ENCODE results near the gene DUSP9.

DUSP9 gene

DNA sequence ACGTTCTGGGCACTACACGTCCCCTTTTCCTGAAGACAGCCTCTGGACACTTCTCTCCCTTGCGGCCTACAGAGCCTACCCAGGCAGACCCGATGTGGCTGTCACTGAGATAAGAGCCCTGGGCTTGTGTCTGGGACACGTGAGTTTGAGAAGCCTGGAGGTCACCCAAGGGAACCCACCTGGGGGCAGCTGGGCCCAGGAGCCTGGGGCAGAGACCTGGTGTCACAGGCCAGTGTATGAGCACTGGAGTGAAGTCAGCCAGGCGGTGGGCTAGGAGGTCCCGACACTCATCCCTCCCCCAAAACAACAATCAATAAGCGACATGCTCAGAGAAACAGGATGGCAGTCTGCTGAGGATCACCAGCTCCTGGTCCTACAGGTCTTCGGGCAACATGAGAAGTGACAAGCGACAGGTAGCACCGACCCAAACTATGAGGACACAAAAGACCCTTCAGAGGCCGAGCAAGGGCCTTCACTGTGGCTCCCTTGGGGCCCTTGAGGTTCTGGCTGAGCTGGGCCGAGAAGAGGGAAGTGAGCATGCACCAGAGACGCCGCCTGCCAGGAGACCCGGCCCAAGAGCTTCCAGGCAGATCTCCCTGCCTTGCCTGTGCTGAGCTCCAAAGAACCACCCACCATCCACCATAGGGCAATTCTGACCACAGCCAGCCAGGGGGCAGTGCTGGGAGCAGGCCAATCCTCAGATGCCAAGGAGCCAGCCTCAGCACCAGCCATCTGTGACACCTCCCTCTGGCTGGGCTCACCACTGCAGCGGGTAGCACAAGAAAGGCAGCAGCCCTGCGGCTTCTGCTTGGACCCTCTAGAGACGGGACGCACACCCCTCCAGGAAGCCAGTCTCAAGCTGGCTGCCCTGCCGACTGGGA lies 11.0 kb upstream of the DUSP9 start:
- Histone ChIP-seq H3K4me3 (ENCODE audit: low read length in 2 of 2) (no peak overlapping the region), H3K9ac (ENCODE audit: low read depth in 1 of 2, low read length in 2 of 2) (no peak overlapping the region), H3K4me1 (ENCODE audit: control insufficient read depth in 2 of 2, insufficient read depth in 2 of 2, low read length in 2 of 2) (no peaks in the 10 kb centered on the region), H3K9me3 (ENCODE audit: control insufficient read depth in 2 of 2, low read length in 2 of 2) (peaks cover 0 to 5% of the 10 kb centered on the region in 2 donors), H3K27ac (ENCODE audit: low read depth in 2 of 2, low read length in 2 of 2) (no peak overlapping the region), H3K27me3 (ENCODE audit: control insufficient read depth in 2 of 2, insufficient read depth in 2 of 2, low read length in 2 of 2) (peaks cover 5 to 9% of the 10 kb centered on the region in 2 donors), H3K36me3 (ENCODE audit: control insufficient read depth in 2 of 2, insufficient read depth in 2 of 2, low read length in 2 of 2) (no peaks in the 10 kb centered on the region)

- no peaks in the 10 kb centered on the region for H3K4me1 ChIP-seq (ENCODE audit: control insufficient read depth in 2 of 2, insufficient read depth in 2 of 2, low read length in 2 of 2)
- H3K27ac ChIP-seq (ENCODE audit: low read depth in 2 of 2, low read length in 2 of 2): no peak overlapping the region
- H3K36me3 ChIP-seq (ENCODE audit: control insufficient read depth in 2 of 2, insufficient read depth in 2 of 2, low read length in 2 of 2): no peaks in the 10 kb centered on the region
- no peak overlapping the region for H3K9ac ChIP-seq (ENCODE audit: low read depth in 1 of 2, low read length in 2 of 2)
- H3K9me3 ChIP-seq (ENCODE audit: control insufficient read depth in 2 of 2, low read length in 2 of 2): no peaks in the 10 kb centered on the region
- H3K27me3 ChIP-seq (ENCODE audit: control insufficient read depth in 2 of 2, insufficient read depth in 2 of 2, low read length in 2 of 2): peaks cover 9% of the 10 kb centered on the region in 2 donors
- no peak overlapping the region for H3K4me3 ChIP-seq (ENCODE audit: low read length in 2 of 2)
These were observed 10.3 kb upstream of the DUSP9 start for GRCh38 chrX:153636716-153637115.

- Histone ChIP-seq H3K4me3 (ENCODE audit: low read length in 2 of 2) (no peak overlapping the region), H3K4me1 (ENCODE audit: control insufficient read depth in 2 of 2, insufficient read depth in 2 of 2, low read length in 2 of 2) (no peaks in the 10 kb centered on the region), H3K36me3 (ENCODE audit: control insufficient read depth in 2 of 2, insufficient read depth in 2 of 2, low read length in 2 of 2) (no peaks in the 10 kb centered on the region), H3K27me3 (ENCODE audit: control insufficient read depth in 2 of 2, insufficient read depth in 2 of 2, low read length in 2 of 2) (peaks cover 9% of the 10 kb centered on the region in 2 donors), H3K27ac (ENCODE audit: low read depth in 2 of 2, low read length in 2 of 2) (no peak overlapping the region), H3K9ac (ENCODE audit: low read depth in 1 of 2, low read length in 2 of 2) (no peak overlapping the region), H3K9me3 (ENCODE audit: control insufficient read depth in 2 of 2, low read length in 2 of 2) (no peaks in the 10 kb centered on the region)
These were observed 9.6 kb upstream of the DUSP9 start for GRCh38 chrX:153637121-153638040.

DNA sequence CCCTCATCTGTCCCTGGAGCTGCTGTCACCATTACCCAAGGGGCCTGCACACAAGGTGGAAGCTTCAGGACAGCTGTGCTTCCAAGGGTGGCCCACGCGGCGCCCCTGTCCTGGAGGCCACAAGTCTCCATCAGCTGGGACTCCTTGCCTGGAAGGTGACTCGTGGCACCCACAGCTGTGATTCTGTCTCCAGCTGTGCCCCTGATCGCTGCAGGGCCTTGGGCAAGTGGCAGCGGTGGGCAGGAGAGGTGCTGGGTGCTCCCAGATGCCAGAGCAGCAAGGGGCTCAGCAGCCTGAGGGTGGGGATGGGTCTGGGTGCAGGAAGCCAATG lies 9.0 kb upstream of the DUSP9 start:
- no peaks in the 10 kb centered on the region for H3K4me1 ChIP-seq (ENCODE audit: control insufficient read depth in 2 of 2, insufficient read depth in 2 of 2, low read length in 2 of 2)
- H3K4me3 ChIP-seq (ENCODE audit: low read length in 2 of 2): no peak overlapping the region
- H3K9me3 ChIP-seq (ENCODE audit: control insufficient read depth in 2 of 2, low read length in 2 of 2): no peaks in the 10 kb centered on the region
- no peak overlapping the region for H3K27ac ChIP-seq (ENCODE audit: low read depth in 2 of 2, low read length in 2 of 2)
- no peaks in the 10 kb centered on the region for H3K36me3 ChIP-seq (ENCODE audit: control insufficient read depth in 2 of 2, insufficient read depth in 2 of 2, low read length in 2 of 2)
- H3K9ac ChIP-seq (ENCODE audit: low read depth in 1 of 2, low read length in 2 of 2): no peak overlapping the region
- H3K27me3 ChIP-seq (ENCODE audit: control insufficient read depth in 2 of 2, insufficient read depth in 2 of 2, low read length in 2 of 2): peaks cover 13 to 14% of the 10 kb centered on the region in 2 donors

- Histone ChIP-seq H3K9me3 (ENCODE audit: control insufficient read depth in 2 of 2, low read length in 2 of 2) (no peaks in the 10 kb centered on the region), H3K27me3 (ENCODE audit: control insufficient read depth in 2 of 2, insufficient read depth in 2 of 2, low read length in 2 of 2) (peaks cover 13 to 17% of the 10 kb centered on the region in 2 donors), H3K9ac (ENCODE audit: low read depth in 1 of 2, low read length in 2 of 2) (no peak overlapping the region), H3K27ac (ENCODE audit: low read depth in 2 of 2, low read length in 2 of 2) (no peak overlapping the region), H3K36me3 (ENCODE audit: control insufficient read depth in 2 of 2, insufficient read depth in 2 of 2, low read length in 2 of 2) (no peaks in the 10 kb centered on the region), H3K4me1 (ENCODE audit: control insufficient read depth in 2 of 2, insufficient read depth in 2 of 2, low read length in 2 of 2) (peaks cover 0 to under 1% of the 10 kb centered on the region in 2 donors), H3K4me3 (ENCODE audit: low read length in 2 of 2) (no peak overlapping the region)
These were observed 8.4 kb upstream of the DUSP9 start for GRCh38 chrX:153638436-153639176.

DNA sequence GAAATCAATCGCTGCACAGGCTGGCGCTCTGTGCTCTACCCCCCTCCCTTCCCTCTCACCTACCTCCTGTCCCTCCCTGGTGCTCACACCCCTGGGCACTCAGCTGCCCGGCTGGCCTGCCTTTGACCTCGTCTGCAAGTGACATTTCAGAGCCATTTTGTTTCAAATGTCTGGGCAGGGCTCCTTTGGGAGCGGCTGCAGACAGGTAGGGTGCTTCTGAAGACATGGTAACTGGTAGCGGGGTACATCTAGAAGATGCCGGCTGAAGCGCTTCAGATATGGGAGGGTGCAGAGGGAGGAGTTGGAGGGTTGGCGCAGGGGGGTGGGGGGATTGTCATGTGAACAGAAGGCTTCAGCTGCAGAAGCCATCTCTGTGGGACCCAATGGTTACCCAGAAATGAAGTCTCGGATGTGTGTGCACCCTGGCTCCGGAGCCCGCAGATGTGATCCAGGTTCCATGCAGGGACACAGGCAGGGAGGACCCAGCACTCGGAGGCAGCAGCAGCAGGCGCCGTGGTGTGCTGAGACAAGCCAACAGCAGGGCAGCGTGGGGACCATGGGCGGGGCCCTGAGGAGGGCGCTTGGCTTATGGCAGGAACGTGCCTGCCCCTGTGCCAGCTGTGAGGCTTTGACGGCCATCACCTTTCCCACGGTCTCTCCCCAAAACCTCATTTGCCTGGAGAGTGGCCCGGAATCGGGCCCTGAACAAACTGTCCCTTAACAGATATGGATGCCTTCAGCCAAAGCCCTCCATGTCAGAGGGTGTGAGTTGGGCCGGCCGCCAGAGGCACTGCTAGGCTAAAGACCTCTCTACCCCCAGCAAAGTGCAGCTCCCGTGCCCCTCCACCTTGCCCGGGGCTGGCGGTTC lies 7.6 kb upstream of the DUSP9 start:
- H3K9ac ChIP-seq (ENCODE audit: low read depth in 1 of 2, low read length in 2 of 2): no peak overlapping the region
- H3K27me3 ChIP-seq (ENCODE audit: control insufficient read depth in 2 of 2, insufficient read depth in 2 of 2, low read length in 2 of 2): peaks cover 13 to 21% of the 10 kb centered on the region in 2 donors
- no peaks in the 10 kb centered on the region for H3K36me3 ChIP-seq (ENCODE audit: control insufficient read depth in 2 of 2, insufficient read depth in 2 of 2, low read length in 2 of 2)
- peaks cover 0 to 4% of the 10 kb centered on the region in 2 donors for H3K4me1 ChIP-seq (ENCODE audit: control insufficient read depth in 2 of 2, insufficient read depth in 2 of 2, low read length in 2 of 2)
- H3K9me3 ChIP-seq (ENCODE audit: control insufficient read depth in 2 of 2, low read length in 2 of 2): no peaks in the 10 kb centered on the region
- no peak overlapping the region for H3K4me3 ChIP-seq (ENCODE audit: low read length in 2 of 2)
- no peak overlapping the region for H3K27ac ChIP-seq (ENCODE audit: low read depth in 2 of 2, low read length in 2 of 2)

DNA sequence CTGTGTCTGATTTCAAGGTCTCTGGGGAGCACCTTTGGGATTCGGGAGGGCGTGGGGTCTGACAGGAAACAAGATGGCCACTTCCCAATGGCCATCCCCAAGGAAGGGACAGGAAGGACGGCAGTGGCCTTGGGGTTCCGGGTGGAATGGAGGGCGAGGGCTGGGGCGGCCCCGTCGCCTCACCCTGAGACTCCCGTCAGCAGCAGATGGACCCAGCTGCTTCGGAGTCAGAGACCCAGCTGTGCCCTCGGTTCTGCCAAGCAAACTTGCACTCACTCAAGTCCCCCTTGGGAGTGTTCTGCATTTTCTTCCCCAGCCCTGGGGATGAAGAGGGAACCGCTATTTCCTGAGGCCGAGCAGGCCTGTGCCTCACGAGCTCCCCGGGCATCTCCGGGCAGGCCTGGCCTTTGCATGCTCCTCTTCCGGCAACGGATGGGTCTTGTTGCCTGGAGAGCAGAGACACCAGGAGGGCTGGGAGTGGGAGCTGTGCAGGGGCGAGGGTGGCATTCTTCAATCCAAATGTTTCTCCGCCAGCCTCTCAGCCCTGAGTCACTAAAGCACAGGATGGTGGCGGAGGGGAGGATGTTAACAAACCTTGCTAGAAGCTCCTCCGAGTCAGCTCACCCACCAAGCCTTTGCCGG lies 6.8 kb upstream of the DUSP9 start:
- H3K9ac ChIP-seq (ENCODE audit: low read depth in 1 of 2, low read length in 2 of 2): no peak overlapping the region
- H3K36me3 ChIP-seq (ENCODE audit: control insufficient read depth in 2 of 2, insufficient read depth in 2 of 2, low read length in 2 of 2): no peaks in the 10 kb centered on the region
- H3K4me3 ChIP-seq (ENCODE audit: low read length in 2 of 2): no peak overlapping the region
- peaks cover 0 to 4% of the 10 kb centered on the region in 2 donors for H3K4me1 ChIP-seq (ENCODE audit: control insufficient read depth in 2 of 2, insufficient read depth in 2 of 2, low read length in 2 of 2)
- H3K27me3 ChIP-seq (ENCODE audit: control insufficient read depth in 2 of 2, insufficient read depth in 2 of 2, low read length in 2 of 2): peaks cover 14 to 27% of the 10 kb centered on the region in 2 donors
- no peaks in the 10 kb centered on the region for H3K9me3 ChIP-seq (ENCODE audit: control insufficient read depth in 2 of 2, low read length in 2 of 2)
- H3K27ac ChIP-seq (ENCODE audit: low read depth in 2 of 2, low read length in 2 of 2): no peak overlapping the region

DNA sequence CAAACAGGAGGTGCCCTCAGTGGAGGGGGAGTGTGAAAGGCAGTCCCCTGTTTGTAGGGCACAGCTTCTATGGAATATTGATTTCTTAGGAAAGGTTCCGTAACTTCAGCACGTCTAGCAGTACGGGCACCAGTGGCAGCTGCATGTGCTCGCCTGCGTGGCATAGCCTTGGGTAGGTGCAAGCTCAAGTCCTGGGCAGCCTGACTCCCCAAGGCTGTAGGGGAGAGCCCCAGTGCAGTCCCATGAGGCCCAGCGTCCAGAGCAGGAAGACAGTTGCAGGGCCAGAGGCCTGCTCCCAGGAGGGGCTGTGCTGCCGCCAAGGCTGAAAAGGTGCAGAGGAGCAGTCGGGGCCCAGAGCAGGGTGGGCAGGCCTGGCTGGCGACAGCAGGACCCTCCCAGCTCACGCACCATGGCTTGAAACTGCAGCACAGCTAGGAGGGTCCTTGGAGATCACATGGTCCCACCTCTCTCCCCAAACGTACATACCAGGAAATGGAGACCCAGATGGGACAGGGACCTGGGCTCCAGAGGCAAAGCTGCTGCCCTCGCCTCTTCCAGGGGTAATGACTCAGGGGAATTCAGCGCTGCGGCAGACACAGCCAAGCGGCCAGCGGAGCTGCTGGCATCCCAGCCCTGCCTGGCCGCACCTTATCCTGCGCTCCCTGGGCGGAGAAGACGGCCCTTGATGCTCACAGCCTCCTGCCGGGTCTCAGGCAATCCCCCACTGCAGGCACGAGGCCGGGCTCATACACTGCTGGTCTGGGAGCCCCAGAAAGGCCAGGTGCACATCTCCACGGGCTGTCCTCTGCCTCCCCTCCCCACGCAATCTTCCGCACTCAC lies 6.0 kb upstream of the DUSP9 start:
- no peaks in the 10 kb centered on the region for H3K36me3 ChIP-seq (ENCODE audit: control insufficient read depth in 2 of 2, insufficient read depth in 2 of 2, low read length in 2 of 2)
- no peak overlapping the region for H3K9ac ChIP-seq (ENCODE audit: low read depth in 1 of 2, low read length in 2 of 2)
- no peak overlapping the region for H3K4me3 ChIP-seq (ENCODE audit: low read length in 2 of 2)
- peaks cover 17 to 34% of the 10 kb centered on the region in 2 donors for H3K27me3 ChIP-seq (ENCODE audit: control insufficient read depth in 2 of 2, insufficient read depth in 2 of 2, low read length in 2 of 2)
- H3K9me3 ChIP-seq (ENCODE audit: control insufficient read depth in 2 of 2, low read length in 2 of 2): no peaks in the 10 kb centered on the region
- peaks cover 0 to 4% of the 10 kb centered on the region in 2 donors for H3K4me1 ChIP-seq (ENCODE audit: control insufficient read depth in 2 of 2, insufficient read depth in 2 of 2, low read length in 2 of 2)
- no peak overlapping the region for H3K27ac ChIP-seq (ENCODE audit: low read depth in 2 of 2, low read length in 2 of 2)
